ENCODE data around the gene TXNL4A.

Gene TXNL4A

DNA sequence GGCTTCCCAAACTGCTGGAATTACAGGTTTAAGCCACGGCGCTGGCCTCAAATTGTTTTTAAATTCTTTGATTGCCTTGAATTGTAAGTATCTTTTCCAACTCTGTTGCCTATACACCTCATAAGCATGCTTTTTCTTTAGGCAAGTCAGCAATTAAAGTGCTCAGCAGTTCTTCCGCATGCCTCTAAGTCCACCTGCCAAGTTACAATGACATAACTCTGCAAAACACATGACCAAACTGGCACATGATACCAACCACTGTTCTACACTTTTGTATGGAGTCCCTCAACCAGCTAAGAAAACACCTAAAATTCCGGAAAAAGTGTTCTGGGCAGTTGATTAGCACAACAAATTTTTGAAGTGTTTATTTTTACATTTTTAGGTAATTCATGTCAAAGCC lies 5.1 kb downstream of the TXNL4A start:
- H3K4me1 Mint-ChIP-seq (ENCODE audit: low read depth) = peaks cover 44% of the 10 kb centered on the region
- peaks cover 39% of the 10 kb centered on the region for H3K36me3 Mint-ChIP-seq (ENCODE audit: low read depth)
- no peak for DNase-seq (ENCODE audit: low spot score)
- H3K4me3 Mint-ChIP-seq = no peak overlapping the region
- H3K9me3 Mint-ChIP-seq = no peaks in the 10 kb centered on the region
- H3K27me3 Mint-ChIP-seq (ENCODE audit: low read depth) = no peaks in the 10 kb centered on the region
- H3K27ac Mint-ChIP-seq = no peak overlapping the region

DNA sequence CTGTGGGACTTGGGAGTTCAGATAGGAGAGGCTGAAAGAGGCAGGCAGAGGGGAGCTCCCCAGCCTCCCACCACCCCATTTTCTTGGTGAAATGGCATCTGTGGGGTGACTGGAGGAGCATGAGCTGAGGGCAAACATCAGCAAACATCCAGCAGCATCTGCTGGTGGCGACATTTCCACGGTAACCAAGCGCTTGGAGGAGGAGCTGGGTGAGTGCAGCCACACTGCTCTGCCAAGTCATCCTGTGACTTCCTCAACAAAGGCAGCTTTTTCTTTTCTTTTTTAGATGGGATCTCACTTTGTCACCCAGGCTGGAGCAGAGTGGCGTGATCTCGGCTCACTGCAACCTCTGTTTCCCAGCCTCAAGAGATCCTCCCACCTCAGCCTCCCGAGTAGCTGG lies 5.6 kb downstream of the TXNL4A start:
- no peak overlapping the region for H3K4me3 Mint-ChIP-seq
- peaks cover 44% of the 10 kb centered on the region for H3K4me1 Mint-ChIP-seq (ENCODE audit: low read depth)
- H3K27me3 Mint-ChIP-seq (ENCODE audit: low read depth) = no peaks in the 10 kb centered on the region
- no peak for DNase-seq (ENCODE audit: low spot score)
- peaks cover 41% of the 10 kb centered on the region for H3K36me3 Mint-ChIP-seq (ENCODE audit: low read depth)
- peak overlapping the region; percentile 50 for H3K27ac Mint-ChIP-seq
- H3K9me3 Mint-ChIP-seq = no peaks in the 10 kb centered on the region

DNA sequence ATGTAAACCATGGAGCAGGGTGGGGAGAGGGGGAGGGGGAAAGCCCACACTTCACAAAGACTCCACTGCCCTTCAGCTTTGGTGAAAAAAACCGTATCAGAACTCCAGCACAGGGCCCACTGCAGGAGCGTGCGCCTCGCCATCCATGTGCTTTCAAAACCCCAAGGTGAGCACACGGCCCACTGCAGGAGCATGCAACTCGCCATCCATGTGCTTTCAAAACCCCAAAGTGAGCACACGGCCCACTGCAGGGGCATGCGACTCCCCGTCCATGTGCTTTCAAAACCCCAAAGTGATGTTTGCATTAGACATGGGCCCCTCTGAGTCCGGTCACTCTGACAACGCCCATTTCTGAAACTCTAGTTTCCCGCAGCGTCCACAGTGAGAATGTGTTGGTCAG lies 7.8 kb downstream of the TXNL4A start:
- Mint-ChIP-seq H3K4me3 (no peak overlapping the region), H3K27ac (no peak overlapping the region), H3K4me1 (ENCODE audit: low read depth) (peaks cover 29% of the 10 kb centered on the region)

DNA sequence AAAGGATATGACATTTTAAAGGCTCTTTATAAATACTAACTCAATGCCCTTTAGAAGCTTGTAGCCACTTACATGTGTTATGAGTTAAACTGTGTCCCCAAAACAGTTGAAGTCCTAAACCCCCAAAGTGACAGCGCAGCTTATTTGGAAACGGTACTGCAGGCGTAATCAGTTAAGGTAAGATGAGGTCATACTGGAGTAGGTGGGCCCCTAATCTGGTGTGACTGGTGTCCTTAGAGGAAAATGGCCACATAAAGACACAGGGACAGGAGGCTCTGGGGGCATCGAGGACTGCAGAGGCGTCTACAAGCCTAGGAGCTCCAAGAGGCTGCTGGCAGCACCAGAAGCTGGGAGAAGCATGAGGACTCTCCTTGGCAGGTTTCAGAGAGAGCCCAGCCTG lies 8.5 kb downstream of the TXNL4A start:
- H3K4me3 Mint-ChIP-seq = no peak overlapping the region
- H3K4me1 Mint-ChIP-seq (ENCODE audit: low read depth) = peaks cover 22% of the 10 kb centered on the region
- peaks cover 35% of the 10 kb centered on the region for H3K36me3 Mint-ChIP-seq (ENCODE audit: low read depth)
- H3K9me3 Mint-ChIP-seq = no peaks in the 10 kb centered on the region
- H3K27ac Mint-ChIP-seq = no peak overlapping the region
- H3K27me3 Mint-ChIP-seq (ENCODE audit: low read depth) = no peaks in the 10 kb centered on the region
- DNase-seq (ENCODE audit: low spot score) = no peak

More for the DNA sequence above, 7.8 kb downstream of the TXNL4A start:
- Mint-ChIP-seq H3K36me3 (ENCODE audit: low read depth) (peaks cover 36% of the 10 kb centered on the region), H3K27me3 (ENCODE audit: low read depth) (no peaks in the 10 kb centered on the region), H3K9me3 (no peaks in the 10 kb centered on the region)
- DNase-seq (ENCODE audit: low spot score) = no peak

DNA sequence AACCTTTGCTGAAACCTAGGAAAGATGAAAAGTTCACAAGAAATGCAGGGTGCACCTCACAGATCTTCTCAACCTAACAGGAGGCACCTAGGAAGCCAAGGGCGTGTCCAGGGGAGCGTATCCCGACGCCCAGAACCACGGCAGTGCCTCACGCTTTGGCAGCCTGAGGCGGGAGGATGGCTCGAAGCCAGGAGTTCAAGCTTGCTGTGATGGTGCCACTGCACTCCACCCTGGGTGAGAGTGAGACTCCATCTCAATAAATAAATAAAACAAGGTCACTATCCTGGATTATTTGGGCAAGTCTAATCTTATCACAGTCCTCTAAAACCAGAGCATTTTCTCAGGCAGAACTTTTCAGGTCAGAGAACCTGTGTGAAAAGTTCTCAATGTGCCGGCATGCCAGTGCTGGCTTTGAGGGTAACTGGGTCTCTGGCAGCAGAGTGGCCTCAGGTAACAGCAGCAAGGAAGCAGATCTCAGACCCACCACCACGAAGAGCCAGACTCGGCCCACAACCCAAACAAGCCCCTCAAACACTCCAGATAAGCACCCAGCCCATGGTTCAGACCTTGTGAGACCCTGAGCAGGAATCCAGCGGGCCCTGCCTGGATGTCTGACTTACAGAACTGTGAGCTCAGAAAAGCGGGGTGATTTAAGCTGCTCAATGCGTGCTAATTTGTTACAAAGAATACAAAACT lies 12.2 kb downstream of the TXNL4A start:
- H3K4me1 Mint-ChIP-seq (ENCODE audit: low read depth) = peaks cover 1% of the 10 kb centered on the region
- no peak overlapping the region for H3K27ac Mint-ChIP-seq
- DNase-seq (ENCODE audit: low spot score) = no peak
- H3K36me3 Mint-ChIP-seq (ENCODE audit: low read depth) = peaks cover 51% of the 10 kb centered on the region
- H3K4me3 Mint-ChIP-seq = no peak overlapping the region
- no peaks in the 10 kb centered on the region for H3K27me3 Mint-ChIP-seq (ENCODE audit: low read depth)
- H3K9me3 Mint-ChIP-seq = no peaks in the 10 kb centered on the region

DNA sequence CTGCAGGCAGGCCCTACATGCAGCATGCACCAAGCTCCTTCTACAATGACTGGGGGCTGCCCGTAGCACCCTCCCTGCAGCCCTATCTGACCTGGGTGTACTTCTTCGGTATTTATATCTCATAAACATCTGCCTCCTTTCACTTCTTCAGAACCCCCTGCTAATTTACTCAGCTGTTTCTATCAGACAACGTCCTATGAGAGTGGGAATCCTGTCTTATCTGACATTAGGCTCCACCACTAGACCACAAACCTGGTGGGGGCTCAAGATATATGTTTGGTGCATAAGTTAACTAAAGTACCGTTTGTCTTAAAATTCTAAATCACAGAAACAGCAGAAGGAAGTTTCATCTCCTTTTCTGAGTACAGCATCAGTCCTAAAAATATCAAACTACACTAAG lies 13.3 kb downstream of the TXNL4A start:
- Mint-ChIP-seq H3K4me3 (no peak overlapping the region), H3K4me1 (ENCODE audit: low read depth) (peaks cover 1% of the 10 kb centered on the region), H3K27me3 (ENCODE audit: low read depth) (no peaks in the 10 kb centered on the region), H3K9me3 (no peaks in the 10 kb centered on the region), H3K27ac (no peak overlapping the region), H3K36me3 (ENCODE audit: low read depth) (peaks cover 55% of the 10 kb centered on the region)
- no peak for DNase-seq (ENCODE audit: low spot score)

DNA sequence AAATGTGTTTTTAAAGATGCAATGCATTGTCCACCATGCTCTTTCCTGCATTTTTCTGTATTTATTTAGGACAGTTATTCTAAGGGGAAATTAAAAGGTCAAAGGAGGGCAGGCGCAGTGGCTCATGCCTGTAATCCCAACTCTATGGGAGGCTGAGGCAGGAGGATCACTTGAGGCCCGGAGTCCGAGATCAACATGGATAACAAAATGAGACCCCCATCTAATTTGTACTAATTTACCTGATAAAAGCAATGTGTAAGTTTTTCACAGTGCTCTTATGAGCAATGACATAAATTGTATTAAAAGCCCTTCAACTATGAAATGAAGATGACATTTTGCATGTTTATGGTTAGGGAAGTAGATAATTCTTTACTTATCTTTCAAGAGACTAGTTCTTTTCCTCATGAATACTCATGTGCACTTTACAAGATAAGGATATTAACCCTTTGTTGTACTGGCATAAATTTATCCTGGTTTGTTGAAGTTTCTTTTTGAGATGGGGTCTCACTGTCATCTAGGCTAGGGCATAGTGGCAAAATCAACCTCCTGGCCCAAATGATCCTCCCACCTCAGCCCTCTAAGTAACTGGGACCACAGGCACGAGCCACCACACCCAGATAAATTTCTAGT lies 14.2 kb downstream of the TXNL4A start:
- Mint-ChIP-seq H3K36me3 (ENCODE audit: low read depth) (peaks cover 51% of the 10 kb centered on the region), H3K4me3 (no peak overlapping the region)

DNA sequence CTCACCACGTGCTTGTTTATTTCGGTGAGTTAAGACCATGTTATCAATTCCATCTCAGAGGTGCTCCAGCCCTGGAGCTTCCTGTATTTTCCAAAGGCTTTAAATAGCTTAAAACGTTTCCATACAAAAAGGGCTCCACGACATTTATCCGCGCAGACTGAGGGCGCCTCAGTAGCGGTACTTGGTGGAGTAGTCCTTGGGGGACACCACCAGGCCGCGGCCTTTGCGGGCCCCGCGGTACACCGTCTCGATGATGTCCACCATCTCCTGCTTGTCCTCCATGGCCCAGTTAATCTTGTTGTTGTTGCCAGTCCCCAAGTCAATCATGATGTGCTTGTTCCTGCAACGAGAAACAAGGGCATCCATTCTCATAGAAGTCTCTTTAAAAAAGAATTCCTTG lies 14.8 kb downstream of the TXNL4A start:
- Mint-ChIP-seq H3K36me3 (ENCODE audit: low read depth) (peaks cover 50% of the 10 kb centered on the region), H3K4me3 (no peak overlapping the region), H3K4me1 (ENCODE audit: low read depth) (peaks cover 4% of the 10 kb centered on the region), H3K9me3 (no peaks in the 10 kb centered on the region), H3K27me3 (ENCODE audit: low read depth) (no peaks in the 10 kb centered on the region), H3K27ac (no peak overlapping the region)
- DNase-seq (ENCODE audit: low spot score) = no peak

More for the DNA sequence above, 14.2 kb downstream of the TXNL4A start:
- no peak for DNase-seq (ENCODE audit: low spot score)
- Mint-ChIP-seq H3K27me3 (ENCODE audit: low read depth) (no peaks in the 10 kb centered on the region), H3K4me1 (ENCODE audit: low read depth) (peaks cover 4% of the 10 kb centered on the region), H3K9me3 (no peaks in the 10 kb centered on the region), H3K27ac (no peak overlapping the region)

DNA sequence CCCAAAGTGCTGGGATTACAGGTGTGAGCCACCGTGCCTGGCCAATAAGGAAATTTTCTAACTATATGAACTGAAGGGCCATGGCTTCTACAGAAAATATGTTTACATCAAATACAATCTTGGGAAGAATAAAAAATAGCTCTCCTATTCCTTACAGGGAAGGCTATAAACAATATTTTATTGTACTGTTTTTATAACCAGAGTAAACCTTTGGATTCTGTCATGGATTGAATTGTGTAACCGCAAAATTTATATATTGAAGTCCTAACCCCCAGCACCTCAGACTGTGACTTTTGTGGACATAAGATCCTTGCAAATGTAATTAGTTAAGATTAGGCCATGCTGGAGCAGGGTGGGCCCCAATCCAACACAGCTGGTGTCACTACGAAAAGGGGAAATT lies 15.6 kb downstream of the TXNL4A start:
- H3K27ac Mint-ChIP-seq = no peak overlapping the region
- DNase-seq (ENCODE audit: low spot score) = no peak
- no peaks in the 10 kb centered on the region for H3K27me3 Mint-ChIP-seq (ENCODE audit: low read depth)
- no peak overlapping the region for H3K4me3 Mint-ChIP-seq
- peaks cover 46% of the 10 kb centered on the region for H3K36me3 Mint-ChIP-seq (ENCODE audit: low read depth)
- no peaks in the 10 kb centered on the region for H3K9me3 Mint-ChIP-seq
- peaks cover 4% of the 10 kb centered on the region for H3K4me1 Mint-ChIP-seq (ENCODE audit: low read depth)

DNA sequence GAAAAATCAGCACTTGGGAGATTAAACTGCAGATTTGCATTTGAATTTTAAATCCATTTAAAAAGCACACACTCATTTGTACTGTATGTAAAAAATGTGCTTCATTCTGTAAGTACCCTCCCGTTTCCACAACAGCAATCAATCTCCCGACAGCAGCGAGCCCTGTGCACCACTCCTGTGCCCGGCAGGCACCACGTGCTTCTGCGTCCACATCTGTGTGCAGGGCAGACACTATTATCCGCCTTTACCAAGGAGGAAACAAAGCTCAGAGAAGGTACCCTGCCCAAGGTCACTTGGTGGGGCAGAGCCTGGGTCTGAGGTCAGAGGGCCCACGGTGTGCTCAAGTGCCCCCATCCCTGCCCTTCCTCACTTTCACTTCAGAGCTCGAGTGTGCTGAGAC lies 16.4 kb downstream of the TXNL4A start:
- H3K9me3 Mint-ChIP-seq = no peaks in the 10 kb centered on the region
- H3K27ac Mint-ChIP-seq = no peak overlapping the region
- no peaks in the 10 kb centered on the region for H3K27me3 Mint-ChIP-seq (ENCODE audit: low read depth)
- H3K4me1 Mint-ChIP-seq (ENCODE audit: low read depth) = peaks cover 4% of the 10 kb centered on the region
- H3K36me3 Mint-ChIP-seq (ENCODE audit: low read depth) = peaks cover 46% of the 10 kb centered on the region
- no peak for DNase-seq (ENCODE audit: low spot score)
- H3K4me3 Mint-ChIP-seq = no peak overlapping the region

DNA sequence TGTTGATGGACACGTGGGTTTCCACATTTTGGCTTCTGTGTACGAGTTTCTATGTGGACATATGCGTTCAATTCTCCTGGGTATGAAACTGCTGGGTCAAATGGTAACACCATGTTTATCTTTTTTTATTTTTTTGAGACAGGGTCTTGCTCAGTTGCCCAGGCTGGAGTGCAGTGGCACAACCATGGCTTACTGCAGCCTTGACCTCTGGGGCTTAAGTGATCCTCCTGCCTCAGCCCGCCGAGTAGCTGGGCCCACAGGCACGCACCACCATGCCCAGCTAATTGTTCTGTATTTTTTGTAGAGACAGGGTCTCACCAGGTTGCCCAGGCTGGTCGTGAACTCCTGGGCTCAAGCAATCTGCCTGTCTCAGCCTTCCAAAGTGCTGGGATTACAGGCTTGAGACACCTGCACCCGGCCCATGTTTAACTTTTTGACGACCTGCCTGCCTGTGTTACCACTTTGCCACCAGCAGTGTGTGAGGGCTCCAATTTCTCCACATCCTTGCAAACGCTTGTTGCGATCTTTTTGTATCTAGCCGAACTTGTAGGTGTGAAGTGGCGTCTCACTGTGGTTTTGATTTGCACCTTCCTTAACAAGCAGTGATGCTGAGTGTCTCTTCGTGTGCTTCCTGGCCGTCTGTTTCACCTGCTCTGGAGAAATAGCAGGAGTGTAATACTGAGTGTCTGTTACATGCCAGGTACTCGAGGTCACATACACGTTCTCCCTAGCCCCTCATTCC lies 17.0 kb downstream of the TXNL4A start:
- Mint-ChIP-seq H3K9me3 (no peaks in the 10 kb centered on the region), H3K27ac (no peak overlapping the region), H3K4me1 (ENCODE audit: low read depth) (peaks cover 4% of the 10 kb centered on the region), H3K27me3 (ENCODE audit: low read depth) (no peaks in the 10 kb centered on the region), H3K4me3 (no peak overlapping the region), H3K36me3 (ENCODE audit: low read depth) (peaks cover 46% of the 10 kb centered on the region)
- DNase-seq (ENCODE audit: low spot score) = no peak

DNA sequence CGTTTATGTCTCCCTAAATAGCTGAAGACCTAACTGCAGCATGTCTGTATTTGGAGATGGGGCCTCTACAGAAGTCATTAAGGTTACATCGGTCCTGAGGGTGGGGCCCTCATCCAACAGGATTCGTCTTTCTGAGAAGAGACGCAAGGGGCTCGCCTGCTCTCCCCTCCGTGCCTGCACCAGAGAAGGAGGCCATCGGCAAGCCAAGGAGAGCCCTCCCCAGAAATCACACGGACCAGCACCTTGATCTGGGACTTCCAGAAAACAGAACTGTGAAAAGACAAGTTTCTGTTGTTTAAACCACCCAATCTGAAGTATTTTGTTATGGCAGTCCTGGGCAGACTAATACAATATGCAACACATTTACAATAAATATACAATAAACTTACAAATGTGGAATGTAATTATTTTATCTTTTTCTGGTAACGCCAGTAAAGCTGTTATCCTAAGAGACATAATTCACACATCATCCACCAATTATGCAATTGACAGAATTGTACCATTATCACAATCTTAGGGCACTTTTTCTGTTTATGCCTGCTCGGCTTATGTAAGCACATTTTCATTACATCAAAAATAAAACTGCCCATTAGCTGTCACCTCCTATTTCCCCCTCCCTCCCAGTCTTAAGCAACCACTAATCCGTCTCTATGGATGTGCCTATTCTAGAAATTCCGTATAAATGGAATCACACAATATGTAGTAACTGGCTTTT lies 17.8 kb downstream of the TXNL4A start:
- Mint-ChIP-seq H3K9me3 (no peaks in the 10 kb centered on the region), H3K4me3 (no peak overlapping the region), H3K27ac (no peak overlapping the region), H3K36me3 (ENCODE audit: low read depth) (peaks cover 43% of the 10 kb centered on the region), H3K4me1 (ENCODE audit: low read depth) (peaks cover 5% of the 10 kb centered on the region), H3K27me3 (ENCODE audit: low read depth) (no peaks in the 10 kb centered on the region)
- DNase-seq (ENCODE audit: low spot score) = no peak

DNA sequence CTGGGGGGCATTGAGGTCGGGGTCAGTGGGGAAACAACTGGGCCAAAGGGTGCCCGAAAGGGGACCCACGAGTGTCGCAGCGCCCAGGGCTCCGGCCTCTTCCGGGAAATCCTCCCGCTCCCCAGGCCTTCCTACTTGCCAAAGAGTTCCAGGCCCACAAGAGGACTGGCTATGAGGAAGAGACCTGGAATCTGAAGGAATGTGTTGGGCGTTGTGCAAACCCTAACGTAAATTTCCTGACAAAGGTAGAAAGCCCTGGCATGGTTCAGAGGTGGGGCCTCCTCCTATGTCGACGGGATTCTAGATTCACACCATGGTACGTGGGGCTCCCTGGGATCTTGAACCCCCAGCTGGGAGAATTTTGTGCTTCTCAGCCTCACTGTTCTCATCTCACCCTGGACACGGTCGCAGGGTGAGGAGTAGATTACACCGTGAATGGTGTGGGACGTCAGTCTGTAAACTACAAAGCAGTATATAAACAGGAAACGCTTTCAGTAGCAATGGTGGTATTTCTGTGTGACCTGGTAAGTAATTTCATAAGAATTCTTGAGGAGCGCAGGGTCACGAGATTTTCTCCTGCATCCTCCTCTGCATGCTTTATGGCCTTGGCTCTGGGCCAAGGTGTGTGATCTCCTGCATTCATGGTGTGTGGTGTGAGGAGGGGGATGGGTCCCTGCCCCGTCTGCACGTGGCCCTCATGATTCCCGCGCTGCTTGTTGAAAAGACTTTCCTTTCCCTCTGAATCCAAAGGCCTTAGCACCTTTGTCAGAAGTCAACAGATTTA lies 23.1 kb downstream of the TXNL4A start:
- Mint-ChIP-seq H3K9me3 (no peaks in the 10 kb centered on the region), H3K36me3 (ENCODE audit: low read depth) (peaks cover 8% of the 10 kb centered on the region), H3K4me3 (peak overlapping the region; percentile 85), H3K4me1 (ENCODE audit: low read depth) (peaks cover 29% of the 10 kb centered on the region), H3K27ac (peak overlapping the region; percentile 81), H3K27me3 (ENCODE audit: low read depth) (peaks cover 3% of the 10 kb centered on the region)
- no peak for DNase-seq (ENCODE audit: low spot score)
